GM12801 (cell line): ENCODE measurements around the gene ASCC1.
A peak's percentile ranks its signal among the peaks of the same experiment; 100 is the strongest.

Experiments
- TF ChIP-seq, protein P1 (sequence below): IDR thresholded peaks from one replicate; pipeline ENCODE4 v1.5.1; 2011; ENCODE audit warnings: control low read depth; ENCODE audit not compliant: insufficient read length; ENCODE audit errors: extremely low read depth

The ASCC1 gene

DNA sequence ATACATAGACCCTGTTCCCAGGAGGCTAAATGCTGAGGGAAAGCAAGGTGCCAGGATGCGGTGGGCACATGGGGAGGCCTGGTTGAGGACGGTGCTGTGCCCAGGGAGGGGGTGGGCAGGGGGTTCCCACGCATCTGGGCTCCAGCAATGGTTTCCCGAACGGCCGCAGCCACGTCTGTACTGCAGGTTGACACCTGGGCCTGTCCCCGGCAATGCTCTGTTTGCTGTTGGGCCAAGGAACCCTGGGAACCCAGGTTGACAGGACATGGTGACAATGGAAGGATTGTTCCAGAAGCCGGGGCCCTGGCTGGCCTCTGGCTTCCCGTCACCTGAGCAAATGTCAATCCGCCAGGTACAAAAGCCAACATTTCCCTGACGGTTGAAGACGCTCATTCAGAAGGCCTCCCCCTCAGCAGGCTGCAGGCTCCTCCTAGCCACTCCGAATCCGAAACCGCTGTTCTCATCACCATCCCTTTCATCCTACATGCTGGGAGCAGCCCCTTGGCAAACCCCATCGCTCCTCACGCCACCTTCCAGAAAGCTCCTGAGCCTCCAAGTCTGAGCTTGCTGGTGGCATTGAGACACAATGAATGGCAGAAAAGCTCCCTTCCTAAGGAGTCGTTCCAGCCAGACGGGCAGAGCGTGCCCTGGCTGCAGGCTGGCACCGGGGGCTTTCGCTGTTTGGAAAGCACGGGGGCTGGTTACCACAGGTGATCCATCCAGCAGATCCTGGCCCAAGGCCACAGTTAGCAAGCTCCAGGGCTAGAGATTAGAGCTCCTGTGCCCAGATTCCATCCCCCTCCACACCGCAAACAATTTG lies 158.9 kb downstream of the ASCC1 start:
- TF ChIP-seq, protein P1, sequence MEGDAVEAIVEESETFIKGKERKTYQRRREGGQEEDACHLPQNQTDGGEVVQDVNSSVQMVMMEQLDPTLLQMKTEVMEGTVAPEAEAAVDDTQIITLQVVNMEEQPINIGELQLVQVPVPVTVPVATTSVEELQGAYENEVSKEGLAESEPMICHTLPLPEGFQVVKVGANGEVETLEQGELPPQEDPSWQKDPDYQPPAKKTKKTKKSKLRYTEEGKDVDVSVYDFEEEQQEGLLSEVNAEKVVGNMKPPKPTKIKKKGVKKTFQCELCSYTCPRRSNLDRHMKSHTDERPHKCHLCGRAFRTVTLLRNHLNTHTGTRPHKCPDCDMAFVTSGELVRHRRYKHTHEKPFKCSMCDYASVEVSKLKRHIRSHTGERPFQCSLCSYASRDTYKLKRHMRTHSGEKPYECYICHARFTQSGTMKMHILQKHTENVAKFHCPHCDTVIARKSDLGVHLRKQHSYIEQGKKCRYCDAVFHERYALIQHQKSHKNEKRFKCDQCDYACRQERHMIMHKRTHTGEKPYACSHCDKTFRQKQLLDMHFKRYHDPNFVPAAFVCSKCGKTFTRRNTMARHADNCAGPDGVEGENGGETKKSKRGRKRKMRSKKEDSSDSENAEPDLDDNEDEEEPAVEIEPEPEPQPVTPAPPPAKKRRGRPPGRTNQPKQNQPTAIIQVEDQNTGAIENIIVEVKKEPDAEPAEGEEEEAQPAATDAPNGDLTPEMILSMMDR, result no peak

DNA sequence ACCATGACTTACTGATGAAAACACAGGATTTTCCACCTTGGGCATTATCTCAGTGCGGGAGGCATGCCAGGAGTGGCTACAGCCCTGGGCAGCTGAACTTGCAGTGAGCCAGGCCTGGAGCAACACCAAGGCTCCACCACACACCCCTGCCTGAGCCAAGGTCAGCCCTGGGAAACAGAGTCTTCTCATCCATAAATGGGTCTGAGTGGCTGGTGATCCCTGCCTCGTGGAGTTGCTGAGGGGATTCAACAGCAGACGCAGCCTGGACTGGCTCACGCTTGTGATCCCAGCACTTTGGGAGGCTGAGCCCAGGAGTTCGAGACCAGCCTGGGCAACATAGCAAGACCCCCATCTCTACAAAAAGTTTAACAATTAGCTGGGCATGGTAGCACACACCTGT lies 160.0 kb downstream of the ASCC1 start:
- TF ChIP-seq, protein P1, result no peak

DNA sequence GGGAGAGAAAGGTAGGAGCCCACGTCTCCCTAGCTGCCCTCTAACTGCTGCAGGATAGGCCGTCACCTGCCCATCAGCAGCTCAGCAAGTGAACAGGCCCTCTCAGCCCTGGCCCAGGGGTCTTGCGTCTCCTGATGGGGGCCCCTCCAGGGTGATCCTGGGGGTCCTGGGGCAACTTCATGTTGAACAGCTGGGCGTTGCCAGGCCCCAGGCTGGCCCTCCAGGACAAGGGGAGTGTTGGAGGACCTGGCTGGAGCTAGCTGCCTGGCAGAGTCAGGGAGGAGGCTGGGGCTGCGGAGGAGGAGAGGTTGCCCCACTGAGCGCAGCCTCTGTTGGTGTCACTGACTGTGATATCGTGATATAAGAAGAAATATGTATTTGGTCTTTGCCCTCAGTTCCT lies 162.4 kb downstream of the ASCC1 start:
- TF ChIP-seq, protein P1, result no peak

DNA sequence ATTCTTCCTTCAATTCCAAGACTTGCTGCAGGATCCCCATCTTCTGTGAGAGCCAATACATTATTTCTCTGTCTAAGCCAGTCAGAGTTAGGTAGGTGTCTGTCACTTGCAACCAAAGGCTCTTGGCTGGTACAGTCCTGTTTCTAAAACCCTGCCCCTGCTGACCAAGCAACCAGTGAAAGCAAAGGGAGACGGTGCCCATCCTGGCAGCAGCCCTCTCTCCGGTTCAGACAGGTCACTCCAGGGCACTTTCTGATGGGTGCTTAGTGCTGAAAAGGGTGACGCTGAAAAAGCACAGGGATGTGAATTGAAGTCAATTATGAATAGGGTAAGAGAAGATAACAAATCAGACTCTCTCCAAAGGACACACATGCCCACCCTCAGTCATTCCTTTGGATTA lies 165.2 kb downstream of the ASCC1 start:
- TF ChIP-seq, protein P1, result no peak

DNA sequence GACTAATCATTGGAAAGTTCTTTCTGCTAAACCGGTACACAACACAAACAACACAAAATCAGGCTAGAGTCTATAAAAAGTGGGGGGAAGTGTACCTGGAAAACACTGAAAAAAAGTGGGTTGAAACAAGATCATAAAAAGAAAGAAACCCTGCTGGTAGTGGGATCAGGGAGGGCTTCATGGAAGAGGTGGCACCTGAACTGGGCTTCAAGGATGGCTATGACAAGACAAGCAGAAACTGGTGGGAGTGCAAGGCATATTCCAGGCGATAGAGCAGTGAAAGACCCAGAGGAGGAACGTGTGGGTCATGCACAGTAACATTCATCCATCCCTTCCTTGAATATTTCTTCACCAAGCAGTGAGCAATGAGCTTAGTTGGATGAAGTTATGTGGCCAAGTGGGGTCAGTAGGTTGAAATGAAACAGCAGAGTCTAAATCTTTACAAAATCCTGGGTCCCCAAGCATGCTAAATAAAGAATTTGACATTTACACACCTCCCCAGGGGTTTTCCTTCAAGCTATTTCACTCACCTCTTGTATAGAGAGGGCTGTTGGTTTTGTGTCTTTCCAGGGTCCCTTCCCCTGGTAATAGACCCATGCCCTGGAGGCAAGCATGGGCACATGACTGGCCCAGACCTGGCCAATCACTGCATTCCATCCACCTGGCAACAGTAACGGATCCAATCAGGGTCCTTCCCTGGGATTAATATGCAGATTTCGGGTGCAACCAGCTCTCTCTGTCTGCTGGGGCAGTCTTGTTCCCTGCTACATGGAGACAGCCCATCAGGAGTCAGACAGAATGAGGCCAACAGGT lies 165.9 kb downstream of the ASCC1 start:
- TF ChIP-seq, protein P1, result no peak

DNA sequence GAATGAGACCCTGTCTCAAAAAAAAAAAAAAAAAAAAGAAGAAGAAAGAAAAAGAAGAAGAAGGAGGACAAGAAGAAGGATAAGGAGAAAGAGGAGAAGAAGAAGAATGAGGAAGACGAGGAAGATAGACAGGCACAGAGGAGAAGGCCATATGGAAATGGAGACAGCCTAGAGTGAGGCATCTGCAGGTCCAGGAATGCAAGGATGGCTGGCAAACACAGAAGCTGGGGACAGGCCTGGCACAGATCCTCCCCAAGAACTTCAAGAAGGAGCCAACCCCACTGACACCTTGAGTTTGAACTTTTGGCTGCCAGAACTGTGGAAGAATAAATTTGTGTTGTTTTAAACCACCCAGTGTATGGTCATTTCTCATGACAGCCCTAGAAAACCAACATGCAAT lies 166.6 kb downstream of the ASCC1 start:
- TF ChIP-seq, protein P1, result no peak

DNA sequence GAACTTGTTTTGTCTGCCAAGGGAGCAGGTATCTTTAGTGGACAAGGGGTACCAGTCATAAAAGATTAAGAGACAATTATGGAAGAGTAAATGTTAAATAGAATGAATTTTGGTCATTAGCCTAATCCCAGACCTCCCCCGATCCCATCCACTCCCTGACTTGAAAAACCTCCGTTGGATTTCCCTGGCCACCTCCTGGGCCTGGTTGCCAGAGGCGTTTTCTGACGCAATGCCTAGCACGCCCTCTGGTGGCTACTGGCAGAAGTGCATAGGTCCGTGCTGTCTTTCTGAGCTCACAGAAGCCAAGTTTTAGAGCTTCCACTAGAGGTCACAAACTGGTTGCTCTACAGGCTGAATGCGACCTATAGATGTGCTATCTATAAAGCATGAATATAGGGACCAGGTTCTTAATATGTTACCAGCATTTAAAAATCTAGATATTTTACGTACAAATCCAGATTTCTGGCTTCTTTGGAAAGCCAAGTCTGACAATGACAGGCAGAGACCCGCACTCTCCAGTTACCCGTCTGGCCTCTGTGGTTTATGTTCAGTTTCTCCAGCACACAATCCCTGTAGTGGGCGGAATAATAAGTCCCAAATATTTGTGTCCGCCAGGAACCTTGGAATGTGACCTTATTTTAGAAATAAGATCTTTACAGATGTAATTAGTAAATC lies 167.5 kb downstream of the ASCC1 start:
- TF ChIP-seq, protein P1, result peak; percentile 99
